Stimulated activated CD8-positive, alpha-beta memory T cell treated with anti-CD3 and anti-CD28 coated beads, Interleukin-4, amount 100 ng/mL, for 48 hours (primary cell): ENCODE results near the gene LNPEP.

Experiments used
- DNase-seq: peaks from one replicate; pipeline ENCODE4 v3.0.0-alpha.2; 2020

Gene LNPEP

GRCh38 chr5:96935559-96936430 lies at the start of gene LNPEP:
Gene LNPEP (plus strand): TSS chr5:96936080. CDS start chr5:96936156, 76 bp downstream.
- peak; percentile 95 for DNase-seq

GRCh38 chr5:96893342-96893741 lies 42.5 kb upstream of the LNPEP start:
- no peak for DNase-seq

GRCh38 chr5:96896276-96896675 lies 39.6 kb upstream of the LNPEP start:
- DNase-seq: no peak

- DNase-seq: no peak
Observed at GRCh38 chr5:96896806-96897205, 39.1 kb upstream of the LNPEP start.

- no peak for DNase-seq
Observed at GRCh38 chr5:96901384-96901783, 34.5 kb upstream of the LNPEP start.

- DNase-seq: no peak
Observed at GRCh38 chr5:96901841-96902240, 34.0 kb upstream of the LNPEP start.

GRCh38 chr5:96902876-96903275 lies 33.0 kb upstream of the LNPEP start:
- DNase-seq: no peak

GRCh38 chr5:96903300-96903699 lies 32.6 kb upstream of the LNPEP start:
- DNase-seq: no peak

GRCh38 chr5:96904054-96904931 lies 31.6 kb upstream of the LNPEP start:
- no peak for DNase-seq

- DNase-seq: no peak
Observed at GRCh38 chr5:96905864-96906263, 30.0 kb upstream of the LNPEP start.

- no peak for DNase-seq
Observed at GRCh38 chr5:96909003-96909402, 26.9 kb upstream of the LNPEP start.

GRCh38 chr5:96909435-96909834 lies 26.4 kb upstream of the LNPEP start:
- no peak for DNase-seq

- no peak for DNase-seq
Observed at GRCh38 chr5:96911139-96911538, 24.7 kb upstream of the LNPEP start.

- DNase-seq: no peak
Observed at GRCh38 chr5:96913233-96913632, 22.6 kb upstream of the LNPEP start.

GRCh38 chr5:96919754-96920197 lies 16.1 kb upstream of the LNPEP start:
- DNase-seq: no peak

- DNase-seq: no peak
Observed at GRCh38 chr5:96920744-96921355, 15.0 kb upstream of the LNPEP start.

GRCh38 chr5:96922499-96923244 lies 13.2 kb upstream of the LNPEP start:
- no peak for DNase-seq

GRCh38 chr5:96924016-96924443 lies 11.8 kb upstream of the LNPEP start:
- no peak for DNase-seq

GRCh38 chr5:96926276-96926675 lies 9.6 kb upstream of the LNPEP start:
- no peak for DNase-seq

- no peak for DNase-seq
Observed at GRCh38 chr5:96927008-96927407, 8.9 kb upstream of the LNPEP start.

- no peak for DNase-seq
Observed at GRCh38 chr5:96928931-96929708, 6.8 kb upstream of the LNPEP start.

GRCh38 chr5:96930058-96930457 lies 5.8 kb upstream of the LNPEP start:
- no peak for DNase-seq
